Superior temporal gyrus (tissue), 1 donor: ENCODE measurements around the gene NLRP7.
A peak's percentile ranks its signal among the peaks of the same experiment; 100 is the strongest.
"Not testable (repeated sequence)": the region's sequence is repeated elsewhere in the genome, so short reads cannot be mapped to it uniquely, and the experiment has no call there.

Experiments
- DNase-seq: peaks from one replicate; pipeline ENCODE4 v3.0.0-alpha.2; 2016; ENCODE audit errors: extremely low spot score

The NLRP7 gene

DNA sequence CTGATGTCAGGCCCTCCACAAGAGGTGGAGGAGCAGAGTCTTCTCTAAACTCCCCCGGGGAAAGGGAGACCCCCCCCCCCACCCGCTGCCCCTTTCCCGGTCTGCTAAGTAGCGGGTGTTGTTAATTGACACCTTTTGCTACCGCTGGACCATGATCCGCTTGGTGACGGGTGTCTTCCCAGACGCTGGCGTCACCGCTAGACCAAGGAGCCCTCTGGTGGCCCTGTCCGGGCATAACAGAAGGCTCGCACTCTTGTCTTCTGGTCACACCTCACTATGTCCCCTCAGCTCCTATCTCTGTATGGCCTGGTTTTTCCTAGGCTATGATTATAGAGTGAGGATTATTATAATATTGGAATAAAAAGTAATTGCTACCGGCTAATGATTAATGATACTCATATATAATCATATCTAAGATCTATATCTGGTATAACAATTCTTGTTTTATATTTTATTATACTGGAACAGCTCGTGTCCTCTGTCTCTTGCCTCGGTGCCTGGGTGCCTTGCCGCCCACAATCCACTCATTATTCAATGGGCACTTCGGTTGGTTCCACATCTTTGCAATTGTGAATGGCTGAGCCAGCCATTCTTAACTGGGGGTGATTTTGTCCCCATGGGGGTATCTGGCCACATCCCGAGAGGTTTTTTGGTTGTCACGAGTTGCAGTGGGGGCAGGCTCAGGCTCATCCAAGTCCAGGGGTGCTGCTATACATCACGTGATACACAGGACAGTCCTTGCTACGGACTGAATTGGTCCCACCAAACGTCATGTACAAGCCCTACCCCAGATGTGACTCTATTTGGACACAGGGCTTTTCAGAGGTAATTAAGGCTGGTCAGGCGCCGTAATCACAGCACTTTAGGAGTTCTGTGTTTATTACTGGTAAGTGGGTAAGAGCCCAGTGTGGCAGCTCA is 27.4 kb downstream of the NLRP7 start:
- not testable (repeated sequence) for DNase-seq

DNA sequence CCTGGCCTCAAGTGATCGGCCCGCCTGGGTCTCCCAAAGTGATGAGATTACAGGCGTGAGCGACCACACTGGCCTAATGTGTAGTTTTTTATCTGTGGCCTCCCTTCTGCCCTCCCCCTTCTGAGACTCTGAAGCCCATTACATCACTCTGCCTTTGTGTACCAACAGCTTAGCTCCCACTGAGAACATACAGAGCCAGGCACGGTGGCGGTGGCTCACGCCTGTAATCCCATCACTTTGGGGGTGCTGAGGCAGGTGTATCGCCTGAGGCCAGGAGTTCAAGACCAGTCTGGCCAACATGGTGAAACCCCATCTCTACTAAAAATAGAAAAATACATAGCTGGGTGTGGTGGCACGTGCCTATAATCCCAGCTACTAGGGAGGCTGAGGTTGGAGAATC is 28.8 kb downstream of the NLRP7 start:
- no peak for DNase-seq

DNA sequence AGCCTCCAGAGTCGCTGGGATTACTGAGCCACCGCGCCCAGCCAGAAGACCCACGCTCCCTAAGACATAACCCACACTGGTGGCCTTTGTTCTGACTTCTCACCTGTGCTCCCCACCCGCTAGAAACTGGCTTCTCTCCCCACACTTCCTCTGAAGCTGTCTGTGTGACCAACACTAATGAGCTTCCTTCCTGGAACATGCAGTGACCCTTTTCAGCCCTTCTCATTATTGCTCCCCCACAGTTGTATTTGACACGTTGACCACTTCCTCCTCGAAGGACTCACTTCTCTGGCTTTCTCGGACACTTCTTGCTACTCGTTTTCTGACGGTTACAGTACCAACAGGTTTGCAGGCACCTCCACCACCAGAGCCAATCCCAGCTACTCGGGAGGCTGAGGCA is 30.5 kb downstream of the NLRP7 start:
- DNase-seq: peak; percentile 7

DNA sequence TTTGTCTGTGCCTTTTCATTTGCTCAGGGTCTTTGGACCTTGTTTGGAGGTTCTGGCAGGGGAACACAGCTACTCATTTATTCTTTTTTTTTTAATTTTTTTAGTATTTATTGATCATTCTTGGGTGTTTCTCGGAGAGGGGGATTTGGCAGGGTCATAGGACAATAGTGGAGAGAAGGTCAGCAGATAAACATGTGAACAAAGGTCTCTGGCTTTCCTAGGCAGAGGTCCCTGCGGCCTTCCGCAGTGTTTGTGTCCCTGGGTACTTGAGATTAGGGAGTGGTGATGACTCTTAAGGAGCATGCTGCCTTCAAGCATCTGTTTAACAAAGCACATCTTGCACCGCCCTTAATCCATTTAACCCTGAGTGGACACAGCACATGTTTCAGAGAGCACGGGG is 39.4 kb downstream of the NLRP7 start:
- not testable (repeated sequence) for DNase-seq

DNA sequence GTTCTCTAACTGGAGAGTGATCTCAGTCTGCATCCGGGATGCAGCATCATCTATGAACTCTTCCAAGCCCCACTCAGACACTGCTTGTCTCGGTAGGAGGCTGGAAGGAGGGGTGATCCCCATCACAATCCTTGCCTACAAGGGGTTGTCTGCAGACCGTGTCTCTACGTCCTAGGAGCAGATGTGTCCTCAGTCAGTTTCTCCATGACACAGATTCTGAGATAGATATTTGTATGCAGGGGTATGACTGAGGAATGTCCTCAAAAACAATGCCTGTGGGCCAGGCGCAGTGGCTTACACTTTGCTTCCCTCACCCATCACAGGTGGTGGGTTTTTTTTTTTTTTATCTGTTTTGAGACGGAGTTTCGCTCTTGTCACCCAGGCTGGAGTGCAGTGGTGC is 40.5 kb downstream of the NLRP7 start:
- no peak for DNase-seq

DNA sequence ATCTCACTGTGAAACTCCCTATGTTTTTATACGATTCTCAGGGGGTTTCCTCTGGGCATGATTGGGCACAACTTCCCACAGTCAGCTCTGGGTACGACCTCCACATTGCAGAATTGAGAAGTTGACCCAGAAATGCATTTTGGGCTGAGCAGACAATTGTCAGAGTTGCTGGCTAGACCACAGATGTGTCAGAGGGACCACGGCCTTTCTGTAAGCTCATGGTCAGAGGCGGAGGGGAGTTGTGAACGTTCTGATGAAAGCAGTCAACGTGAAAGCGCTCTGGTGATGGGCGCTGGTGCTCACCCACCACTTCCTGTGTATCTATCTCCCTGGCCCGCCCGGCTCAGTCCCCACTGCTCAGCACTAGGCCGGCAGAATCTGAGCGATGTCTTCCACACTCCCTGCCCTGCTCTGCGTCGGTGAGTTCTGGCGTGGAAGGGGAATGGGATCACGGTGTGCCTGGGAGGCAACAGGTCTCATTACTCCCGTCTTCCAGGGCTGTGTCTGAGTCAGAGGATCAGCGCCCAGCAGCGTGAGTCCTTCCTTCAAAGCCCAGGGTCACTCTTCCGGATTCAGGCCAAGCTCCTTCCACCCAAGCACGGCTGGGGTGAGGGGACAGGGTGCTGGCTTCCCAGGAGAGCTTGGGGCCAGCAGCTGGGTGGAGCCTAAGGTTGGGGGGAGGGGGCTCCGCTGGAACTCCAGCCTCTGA is 41.4 kb downstream of the NLRP7 start, which contains the start of gene NCR1:
Gene NCR1, plus strand, starts transcription at position 346 of the 709 bp plus-strand sequence. Its CDS starts 40 bp downstream, at position 386.
- no peak for DNase-seq

DNA sequence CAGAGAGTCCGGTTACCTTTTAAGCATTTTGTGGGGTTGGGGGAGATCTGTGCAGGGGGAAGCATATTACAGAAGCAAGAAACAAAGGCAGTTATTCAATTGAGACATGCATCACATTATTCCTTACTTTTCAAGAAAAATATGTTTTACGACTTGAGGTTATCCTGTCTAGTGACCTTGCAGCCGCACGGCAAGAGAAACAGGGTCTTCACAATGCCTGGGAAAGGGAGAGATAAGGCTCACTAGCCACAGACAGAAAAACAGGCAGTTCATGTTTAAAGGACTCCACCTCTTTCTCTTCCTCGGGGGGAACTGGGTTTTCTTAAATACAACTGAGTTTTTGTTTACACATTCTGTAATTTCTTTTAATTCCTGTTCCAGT is 41.9 kb downstream of the NLRP7 start:
- DNase-seq: no peak

DNA sequence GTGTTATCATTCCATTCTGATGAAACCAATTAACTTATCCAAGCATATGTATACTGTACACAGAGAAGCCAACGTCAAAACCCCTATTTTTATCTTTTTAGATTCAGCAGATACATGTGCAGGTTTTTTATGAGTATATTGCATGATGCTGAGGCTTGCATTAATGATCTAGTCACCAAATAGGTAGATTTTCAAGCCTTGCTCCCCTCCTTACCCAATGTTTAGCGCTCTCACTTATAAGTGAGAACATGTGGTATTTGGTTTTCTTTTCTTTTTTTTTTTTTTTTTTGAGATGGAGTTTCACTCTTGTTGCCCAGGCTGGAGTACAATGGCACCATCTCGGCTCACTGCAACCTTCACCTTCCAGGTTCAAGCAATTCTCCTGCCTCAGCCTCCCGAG is 43.1 kb downstream of the NLRP7 start:
- DNase-seq: not testable (repeated sequence)

DNA sequence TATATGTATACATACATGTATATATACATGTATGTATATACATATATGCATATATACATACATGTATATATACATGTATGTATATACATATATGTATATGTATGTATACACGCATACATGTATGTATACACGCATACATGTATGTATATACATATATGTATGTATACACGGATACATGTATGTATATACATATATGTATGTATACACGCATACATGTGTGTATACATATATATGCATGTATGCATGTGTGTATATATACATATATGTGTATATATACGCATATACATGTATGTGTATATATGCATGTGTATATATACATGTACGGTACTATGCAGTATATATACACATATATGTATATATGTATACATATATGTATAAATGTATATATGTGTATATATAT is 44.0 kb downstream of the NLRP7 start:
- no peak for DNase-seq

DNA sequence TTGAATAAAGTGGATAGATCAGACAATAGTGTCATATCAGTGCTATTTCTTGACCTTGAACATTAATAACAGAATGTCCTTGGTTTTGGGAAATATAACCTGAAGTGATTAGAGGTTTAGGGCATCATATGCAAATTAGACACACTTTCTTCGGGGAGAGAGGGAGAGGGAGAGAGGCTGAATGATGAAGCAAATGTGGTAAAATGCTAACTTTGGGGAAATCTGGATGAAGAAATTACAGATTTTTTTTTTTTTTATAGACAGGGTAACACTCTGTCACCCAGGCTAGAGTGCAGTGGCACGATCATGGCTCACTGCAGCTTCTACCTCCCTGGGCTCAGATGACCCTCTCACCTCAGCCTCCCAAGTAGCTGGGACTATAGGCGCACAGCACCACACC is 45.3 kb downstream of the NLRP7 start:
- DNase-seq: no peak

DNA sequence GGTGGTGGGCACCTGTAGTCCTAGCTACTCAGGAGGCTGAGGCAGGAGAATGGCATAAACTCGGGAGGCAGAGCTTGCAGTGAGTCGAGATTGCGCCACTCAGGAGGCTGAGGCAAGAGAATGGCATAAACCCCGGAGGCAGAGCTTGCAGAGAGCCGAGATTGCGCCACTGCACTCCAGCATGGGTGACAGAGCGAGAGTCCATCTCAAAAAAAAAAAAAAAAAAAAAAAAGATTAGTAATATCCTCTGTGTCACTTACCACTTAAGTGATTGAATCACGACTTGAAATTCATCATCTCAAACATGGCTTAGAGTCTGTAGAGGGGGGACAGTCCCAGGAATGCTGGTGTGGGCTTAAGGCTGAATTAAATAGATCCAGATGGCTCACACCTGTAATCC is 46.2 kb downstream of the NLRP7 start:
- DNase-seq: not testable (repeated sequence)

DNA sequence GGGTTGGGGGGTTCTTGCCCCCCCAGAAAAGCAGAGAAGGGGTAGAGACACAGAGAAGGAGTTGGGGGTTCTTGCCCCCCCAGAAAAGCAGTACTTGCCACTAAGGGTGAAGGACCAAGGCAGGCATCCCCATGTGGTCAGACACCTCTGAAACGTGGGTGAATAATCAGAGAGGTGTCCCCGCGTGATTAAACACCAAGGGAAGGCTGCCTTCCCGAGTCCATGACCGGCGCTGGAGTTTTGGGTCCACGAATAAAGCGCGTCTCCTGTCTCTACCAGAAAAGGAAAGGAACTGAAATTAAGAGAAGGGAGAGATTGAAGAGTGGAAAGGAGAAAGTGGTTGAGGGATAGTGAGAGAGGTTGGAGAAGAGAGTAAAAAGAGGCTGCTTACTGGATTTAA is 47.7 kb downstream of the NLRP7 start:
- not testable (repeated sequence) for DNase-seq

DNA sequence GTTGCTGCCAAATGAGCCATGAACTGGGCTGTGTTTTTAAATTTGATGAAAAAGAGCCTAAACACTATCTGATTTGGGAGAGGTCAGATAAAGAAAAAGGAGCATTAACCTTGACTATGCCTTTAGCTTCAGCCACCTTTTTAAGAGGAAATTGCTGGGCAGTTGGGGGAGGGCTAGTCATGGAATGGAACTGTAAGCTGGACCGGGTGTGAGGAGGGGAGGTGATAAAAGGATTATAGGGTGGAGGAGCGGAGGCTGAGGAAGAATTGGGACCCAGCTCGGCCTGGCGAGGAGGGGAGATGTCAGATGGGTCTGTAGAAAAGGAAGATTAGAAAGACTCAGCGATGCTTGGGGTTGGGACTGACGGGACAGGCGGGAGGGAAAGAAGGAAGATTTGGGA is 48.6 kb downstream of the NLRP7 start:
- DNase-seq: not testable (repeated sequence)

DNA sequence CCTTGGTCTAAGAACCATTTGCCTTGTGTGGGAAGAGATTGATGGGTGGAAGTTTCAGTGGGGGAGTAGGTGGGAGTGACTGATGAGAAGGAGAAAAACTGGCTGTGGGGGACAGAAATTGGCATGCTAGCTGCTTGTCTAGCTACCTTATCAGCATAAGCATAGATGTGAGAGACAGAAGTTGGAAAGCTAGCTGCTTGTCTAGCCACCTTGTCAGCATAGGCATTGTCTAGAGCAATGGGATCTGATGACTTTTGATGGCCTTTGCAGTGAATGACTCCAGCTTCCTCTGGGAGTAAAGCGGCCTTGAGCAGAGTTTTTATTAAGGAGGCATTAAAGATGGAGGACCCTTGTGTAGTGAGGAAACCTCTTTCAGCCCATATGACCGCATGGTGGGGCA is 51.3 kb downstream of the NLRP7 start:
- no peak for DNase-seq

DNA sequence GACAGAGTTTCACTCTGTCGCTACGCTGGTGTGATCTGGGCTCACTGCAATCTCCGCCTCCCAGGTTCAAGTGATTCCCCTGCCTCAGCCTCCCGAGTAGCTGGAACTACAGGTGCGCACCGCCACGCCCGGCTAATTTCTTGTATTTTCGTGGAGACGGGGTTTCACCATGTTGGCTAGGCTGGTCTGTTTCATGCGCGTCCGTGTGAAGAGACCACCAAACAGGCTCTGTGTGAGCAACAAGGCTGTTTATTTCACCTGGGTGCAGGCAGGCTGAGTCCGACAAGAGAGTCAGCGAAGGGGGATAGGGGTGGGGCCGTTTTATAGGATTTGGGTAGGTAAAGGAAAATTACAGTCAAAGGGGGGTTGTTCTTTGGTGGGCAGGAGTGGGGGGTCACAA is 53.2 kb downstream of the NLRP7 start:
- DNase-seq: not testable (repeated sequence)

DNA sequence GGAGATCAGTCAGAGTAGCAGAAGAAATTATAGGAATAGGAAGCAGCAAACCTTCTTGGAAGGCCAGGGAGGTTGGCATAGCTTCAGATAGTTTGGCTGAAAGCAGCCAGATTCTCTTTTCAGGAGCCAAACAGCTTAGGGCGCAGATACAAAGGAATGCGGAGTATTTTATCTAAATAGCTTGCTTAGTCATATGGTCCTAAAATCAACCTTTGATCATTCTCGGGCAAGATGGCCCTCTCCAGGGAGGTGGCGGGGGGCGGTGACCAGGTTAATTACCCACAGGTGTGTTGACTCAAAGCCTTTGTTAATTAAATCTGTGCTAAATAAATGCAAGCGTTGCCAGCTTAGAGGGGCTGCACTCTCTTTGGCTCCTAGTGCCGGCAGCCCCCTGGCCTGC is 53.9 kb downstream of the NLRP7 start:
- no peak for DNase-seq

DNA sequence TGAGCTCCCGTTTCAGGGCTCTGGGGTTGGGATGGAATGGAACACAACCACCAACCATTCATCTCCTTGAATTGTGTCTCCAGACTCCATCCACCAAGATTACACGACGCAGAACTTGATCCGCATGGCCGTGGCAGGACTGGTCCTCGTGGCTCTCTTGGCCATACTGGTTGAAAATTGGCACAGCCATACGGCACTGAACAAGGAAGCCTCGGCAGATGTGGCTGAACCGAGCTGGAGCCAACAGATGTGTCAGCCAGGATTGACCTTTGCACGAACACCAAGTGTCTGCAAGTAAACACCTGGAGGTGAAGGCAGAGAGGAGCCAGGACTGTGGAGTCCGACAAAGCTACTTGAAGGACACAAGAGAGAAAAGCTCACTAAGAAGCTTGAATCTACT is 57.8 kb downstream of the NLRP7 start:
- DNase-seq: no peak

DNA sequence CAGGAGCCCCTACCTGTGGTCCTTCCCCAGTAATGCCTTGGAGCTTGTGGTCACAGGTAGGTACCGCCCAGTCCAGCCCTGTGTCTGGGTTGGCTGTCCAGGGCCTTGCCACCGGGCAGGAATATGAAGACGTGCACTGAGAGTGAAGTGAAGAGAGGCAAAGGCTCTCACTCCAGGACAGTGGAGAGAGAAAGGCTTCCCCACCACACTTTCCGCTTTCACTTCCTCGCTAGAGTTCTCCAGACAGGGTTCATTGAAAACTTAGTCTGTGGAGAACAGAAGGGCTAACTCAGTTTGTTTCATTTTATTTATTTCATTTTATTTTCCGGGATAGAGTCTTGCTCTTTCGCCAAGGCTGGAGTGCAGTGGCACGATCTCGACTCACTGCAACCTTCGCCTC is 59.1 kb downstream of the NLRP7 start:
- DNase-seq: peak; percentile 9

DNA sequence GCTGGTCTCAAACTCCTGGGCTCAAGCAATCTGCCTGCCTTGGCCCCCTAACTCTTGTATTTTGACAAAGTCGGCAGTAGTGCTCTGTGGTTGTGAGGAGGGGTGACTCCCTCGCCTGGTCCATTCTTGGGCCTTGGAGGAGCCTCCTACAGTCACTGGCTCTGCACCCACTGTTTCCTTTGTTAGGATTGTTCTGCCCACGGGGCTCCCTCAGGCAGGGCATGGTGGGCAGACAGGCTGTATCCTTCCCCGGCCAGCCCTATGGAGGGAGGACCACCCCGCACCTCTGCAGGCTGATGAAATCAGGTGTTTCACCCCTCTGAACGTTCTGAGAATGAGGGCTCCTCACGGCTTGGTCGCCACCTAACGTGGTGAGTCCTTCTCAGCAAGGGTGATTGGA is 64.1 kb downstream of the NLRP7 start:
- DNase-seq: no peak

DNA sequence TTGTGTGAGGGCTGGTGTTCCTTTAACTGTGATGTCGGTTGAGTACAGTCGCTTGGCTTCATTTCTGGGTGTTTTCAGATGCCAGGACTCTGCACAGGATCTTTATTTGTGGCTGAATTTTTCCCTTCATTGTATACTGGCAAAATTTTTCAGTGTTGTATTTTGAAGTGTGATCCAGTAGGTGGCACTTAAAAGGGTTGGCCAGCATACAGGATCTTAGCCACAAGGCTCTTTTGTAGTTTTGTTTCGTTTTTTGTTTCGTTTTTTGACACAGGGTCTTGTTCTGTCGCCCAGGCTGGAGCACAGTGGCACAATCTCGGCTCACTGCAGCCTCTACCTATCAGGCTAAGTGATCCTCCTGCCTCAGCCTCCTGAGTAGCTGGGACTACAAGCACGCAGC is 64.6 kb downstream of the NLRP7 start:
- no peak for DNase-seq

DNA sequence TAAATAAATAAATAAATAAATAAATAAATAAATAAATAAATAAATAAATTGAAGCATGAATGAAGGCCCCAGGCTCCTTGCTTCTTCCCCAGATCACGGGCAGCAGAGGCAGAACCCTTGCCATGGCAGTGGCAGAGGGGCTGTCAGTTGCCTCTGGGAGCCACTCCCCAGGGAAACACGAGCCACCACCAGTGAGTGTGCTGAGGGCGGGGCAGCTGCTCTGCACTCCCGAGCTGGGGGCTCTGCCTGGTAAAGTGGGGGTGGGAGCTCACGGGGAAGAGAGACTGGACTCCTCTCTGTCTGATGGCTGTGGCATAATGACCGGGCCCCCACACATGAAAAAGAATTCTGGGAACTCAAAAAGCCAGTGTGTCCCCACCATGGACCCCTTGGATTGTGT is 65.4 kb downstream of the NLRP7 start:
- no peak for DNase-seq

DNA sequence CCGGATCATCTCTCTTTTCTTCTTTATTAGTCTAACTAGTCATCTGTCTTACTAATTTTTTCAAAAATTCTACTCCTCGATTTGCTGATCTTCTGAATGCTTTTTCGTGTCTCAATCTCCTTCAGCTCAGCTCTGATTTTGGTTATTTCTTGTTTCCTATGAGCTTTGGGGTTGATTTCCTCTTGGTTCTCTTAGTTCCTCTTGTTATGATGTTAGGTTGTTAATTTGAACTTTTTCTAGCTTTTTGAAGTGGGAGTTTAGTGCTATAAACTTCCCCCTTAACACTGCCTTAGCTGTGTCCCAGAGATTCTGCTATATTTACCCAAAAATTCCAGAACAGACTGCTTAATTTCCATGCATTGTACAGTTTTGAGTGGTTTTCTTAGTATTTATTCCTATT is 69.9 kb downstream of the NLRP7 start:
- no peak for DNase-seq

DNA sequence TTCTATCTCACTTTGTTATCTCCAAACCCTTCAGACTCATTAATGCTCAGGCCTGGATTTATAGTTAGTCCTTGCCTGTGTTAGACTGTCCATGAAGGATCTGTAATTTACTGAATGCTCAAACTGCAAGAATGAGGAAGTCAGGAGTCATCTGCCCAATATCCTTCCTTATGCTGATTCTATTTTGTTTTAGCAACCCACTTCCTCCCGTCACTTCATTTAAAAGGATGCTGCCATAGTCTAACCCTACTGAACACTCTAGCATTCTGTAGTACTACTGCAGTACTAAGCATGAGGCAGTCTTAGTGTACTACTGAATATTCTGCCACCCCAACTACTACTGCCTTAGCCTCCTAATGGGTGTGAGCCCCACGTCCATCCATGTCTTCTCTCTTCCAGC is 71.8 kb downstream of the NLRP7 start:
- DNase-seq: peak; percentile 10
